Lung (tissue), 12 donors: Measurements from ENCODE around the gene SNAPC1. TPM values are rescaled to one million over a fixed set of nuclear protein-coding genes. Genes with fewer than 3 reads are reported as not detected.

ENCODE experiments used
- ATAC-seq: fragments of 200-7000 bp; cut with Tn5 transposase; one replicate; pipeline ENCODE4 v1.9.1; 2020; ENCODE audit warnings: moderate number of reproducible peaks; ENCODE audit not compliant: insufficient read depth, low FRiP score
- DNase-seq, 3 donors: peaks; one replicate each; pipeline ENCODE4 v3.0.0-alpha.2; 2013 to 2017
- H3K27ac ChIP-seq, 2 donors: one replicate each; pipeline ENCODE4 v1.5.1; 2013; ENCODE audit warnings: mild to moderate bottlenecking in 2 of 2, moderate library complexity in 2 of 2, control low read depth in 1 of 2, inconsistent platforms in 1 of 2, low read depth in 1 of 2, low read length in 1 of 2
- H3K27me3 ChIP-seq, 3 donors: one replicate each; pipeline ENCODE4 v1.5.1; 2013; ENCODE audit warnings: low read length in 2 of 3; ENCODE audit not compliant: control insufficient read depth in 3 of 3, insufficient read depth in 3 of 3
- H3K36me3 ChIP-seq, 4 donors: one replicate each; pipeline ENCODE4 v1.5.1; 2013; ENCODE audit warnings: low read length in 4 of 4, mild to moderate bottlenecking in 1 of 4, moderate library complexity in 1 of 4; ENCODE audit not compliant: control insufficient read depth in 4 of 4, insufficient read depth in 4 of 4
- H3K4me1 ChIP-seq, 5 donors: one replicate each; pipeline ENCODE4 v1.5.1; 2013; ENCODE audit warnings: low read length in 5 of 5, mild to moderate bottlenecking in 2 of 5, moderate library complexity in 1 of 5; ENCODE audit not compliant: control insufficient read depth in 5 of 5, insufficient read depth in 5 of 5
- H3K4me3 ChIP-seq: one replicate; pipeline ENCODE4 v1.5.1; 2013; ENCODE audit warnings: mild to moderate bottlenecking, control low read depth, moderate library complexity
- H3K9ac ChIP-seq, 2 donors: one replicate each; pipeline ENCODE4 v1.5.1; 2013; ENCODE audit warnings: low read length in 2 of 2, control low read depth in 1 of 2; ENCODE audit not compliant: insufficient read depth in 1 of 2
- H3K9me3 ChIP-seq, 4 donors: one replicate each; pipeline ENCODE4 v1.5.1; 2013; ENCODE audit warnings: low read length in 3 of 4, mild to moderate bottlenecking in 1 of 4, moderate library complexity in 1 of 4; ENCODE audit not compliant: control insufficient read depth in 4 of 4, insufficient read depth in 3 of 4
- CTCF ChIP-seq: IDR thresholded peaks from 2 replicates; pipeline ENCODE4 v1.5.1; 2012; ENCODE audit warnings: mild to moderate bottlenecking; ENCODE audit errors: control extremely low read depth, extremely low read depth
- WGBS, 2 donors: extraction: QIAGEN DNeasy Blood & Tissue Kit; methylation state at CpG; one replicate each; pipeline ENCODE4 v1.1.7; 2013; 5-methylcytosine and 5-hydroxymethylcytosine counted together
- polyA plus RNA-seq, 2 donors: library from polyadenylated mRNA; stranded (reverse); fragments of 200-250 nt; gene quantifications; one replicate each; pipeline ENCODE4 v1.2.1, GENCODE V29; 2013
- total RNA-seq, 2 donors: library from RNA; depleted of rRNA in 1 of 2; stranded (reverse); fragments of >200 nt in 1 of 2; gene quantifications; one replicate each; pipeline ENCODE4 v1.2.1, GENCODE V29; 2014 to 2021
- donor health status: control.
- donor health status: control.
- donor health status: Bipolar disorder and iron deficiency.
- donor health status: healthy.
- donor health status: DM: yes; HTN: yes; CAD: no.

SNAPC1 gene
- total and polyA plus RNA-seq, 4 donors, result 4.2 to 9.5 (median 6.8) TPM

DNA sequence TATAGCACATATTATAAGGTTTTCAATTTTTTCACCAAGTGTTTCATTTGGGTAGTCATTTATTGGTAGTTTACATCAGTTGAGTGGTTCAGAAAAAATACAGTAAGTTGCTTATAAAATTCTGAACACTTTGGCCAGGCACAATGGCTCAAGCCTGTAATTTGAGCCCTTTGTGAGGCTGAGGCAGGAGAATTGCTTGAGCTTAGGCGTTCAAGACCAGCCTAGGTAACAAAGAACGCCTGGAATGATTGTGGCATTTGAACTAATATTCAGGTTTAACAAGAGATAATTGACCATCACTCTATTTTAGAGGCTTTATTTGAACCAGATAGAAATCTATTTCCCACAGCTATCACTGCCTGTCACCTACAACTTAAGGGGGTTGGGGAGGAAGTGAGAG, 44.2 kb upstream of the SNAPC1 start:
- Histone ChIP-seq H3K36me3 (peaks cover 0 to 13% (median 5%) of the 10 kb centered on the region in 4 donors), H3K4me3 (no peak overlapping the region), H3K9me3 (no peaks in the 10 kb centered on the region), H3K27ac (no peak overlapping the region), H3K27me3 (no peaks in the 10 kb centered on the region), H3K9ac (no peak overlapping the region), H3K4me1 (peaks cover 3 to 29% (median 11%) of the 10 kb centered on the region in 5 donors)
- TF ChIP-seq CTCF, result no peak
- WGBS, 2 donors, result 93 to 94% methylated on average over 2 of the region's 2 CpGs
- ATAC-seq (no peak), DNase-seq (no peak)

DNA sequence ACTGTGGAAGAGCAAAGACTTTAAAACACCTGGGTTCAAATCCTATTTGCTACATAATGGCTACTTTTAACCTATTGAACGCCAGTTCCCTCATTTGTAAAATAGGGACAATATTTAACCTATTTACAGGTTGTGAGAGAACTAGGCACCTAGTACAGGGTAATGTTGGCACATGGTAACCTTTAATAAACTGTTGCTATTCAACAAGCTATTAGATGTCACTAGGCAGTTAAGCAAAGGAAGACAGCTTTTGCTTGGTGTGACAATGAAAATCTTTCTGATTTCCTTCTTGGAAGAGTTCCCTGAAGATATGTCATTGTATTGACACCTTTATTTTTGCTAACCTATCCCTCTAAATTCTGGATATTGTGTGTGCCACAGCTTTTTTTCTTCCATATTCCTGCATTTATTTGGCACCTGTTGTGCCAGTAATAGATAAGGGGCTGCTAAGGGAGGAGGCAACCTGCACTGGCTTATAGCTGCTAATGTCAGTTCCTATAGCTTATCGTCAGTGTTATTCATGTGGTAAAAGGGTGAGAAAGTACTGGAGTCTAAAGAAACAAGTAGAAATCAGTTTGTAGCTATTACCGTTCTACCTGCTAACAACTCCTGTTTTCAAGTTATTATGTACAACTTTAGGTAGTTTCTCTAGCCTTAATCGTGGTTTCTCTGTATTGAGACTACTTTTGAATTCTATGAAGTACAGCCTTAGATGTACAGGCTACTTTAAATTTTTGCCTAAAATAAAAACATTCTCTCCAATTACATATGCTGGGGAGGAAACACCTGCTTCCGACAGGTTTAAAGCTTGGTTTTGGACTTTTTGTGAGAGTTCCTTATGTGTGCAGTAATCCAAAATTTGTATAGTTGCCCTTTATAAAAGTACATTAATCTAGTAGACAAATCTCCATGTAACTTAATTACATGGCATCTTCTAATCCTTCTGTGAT, 42.6 kb upstream of the SNAPC1 start:
- 42 to 65% methylated on average over 5 of the region's 5 CpGs for WGBS, 2 donors
- H3K4me1 ChIP-seq, result peaks cover 0 to 29% (median 11%) of the 10 kb centered on the region in 5 donors
- ATAC-seq, result no peak

GRCh38 chr14:61720294-61720661, 41.9 kb upstream of the SNAPC1 start:
- no peak for ATAC-seq
- H3K9ac ChIP-seq, result no peak overlapping the region
- peaks cover 4 to 29% (median 9%) of the 10 kb centered on the region in 4 donors for H3K36me3 ChIP-seq
- no peak overlapping the region for H3K4me3 ChIP-seq
- DNase-seq, result peak in 1 of 3 donors; percentile 24
- H3K4me1 ChIP-seq, result peaks cover 0 to 25% (median 11%) of the 10 kb centered on the region in 5 donors
- no peaks in the 10 kb centered on the region for H3K9me3 ChIP-seq
- TF ChIP-seq CTCF, result no peak
- H3K27me3 ChIP-seq, result no peaks in the 10 kb centered on the region
- WGBS, 2 donors, result 40 to 56% methylated on average over 9 of the region's 9 CpGs
- peak overlapping the region in 1 of 2 donors; percentile 21 for H3K27ac ChIP-seq

More for the DNA sequence above, 42.6 kb upstream of the SNAPC1 start:
- H3K36me3 ChIP-seq, result peaks cover 4 to 24% (median 6%) of the 10 kb centered on the region in 4 donors
- no peak overlapping the region for H3K9ac ChIP-seq
- no peak for TF ChIP-seq CTCF
- peak overlapping the region in 1 of 2 donors; percentile 21 for H3K27ac ChIP-seq
- no peaks in the 10 kb centered on the region for H3K9me3 ChIP-seq
- no peak overlapping the region for H3K4me3 ChIP-seq
- no peak for DNase-seq
- no peaks in the 10 kb centered on the region for H3K27me3 ChIP-seq
